GM12874 (cell line): Measurements from ENCODE around the gene SLC35A2.

ENCODE experiments used
- CTCF ChIP-seq: IDR thresholded peaks from 2 replicates; pipeline ENCODE4 v1.5.1; 2011; ENCODE audit warnings: low read depth, mild to moderate bottlenecking, control low read depth, low read length, moderate library complexity; ENCODE audit not compliant: insufficient read depth

Gene SLC35A2

DNA sequence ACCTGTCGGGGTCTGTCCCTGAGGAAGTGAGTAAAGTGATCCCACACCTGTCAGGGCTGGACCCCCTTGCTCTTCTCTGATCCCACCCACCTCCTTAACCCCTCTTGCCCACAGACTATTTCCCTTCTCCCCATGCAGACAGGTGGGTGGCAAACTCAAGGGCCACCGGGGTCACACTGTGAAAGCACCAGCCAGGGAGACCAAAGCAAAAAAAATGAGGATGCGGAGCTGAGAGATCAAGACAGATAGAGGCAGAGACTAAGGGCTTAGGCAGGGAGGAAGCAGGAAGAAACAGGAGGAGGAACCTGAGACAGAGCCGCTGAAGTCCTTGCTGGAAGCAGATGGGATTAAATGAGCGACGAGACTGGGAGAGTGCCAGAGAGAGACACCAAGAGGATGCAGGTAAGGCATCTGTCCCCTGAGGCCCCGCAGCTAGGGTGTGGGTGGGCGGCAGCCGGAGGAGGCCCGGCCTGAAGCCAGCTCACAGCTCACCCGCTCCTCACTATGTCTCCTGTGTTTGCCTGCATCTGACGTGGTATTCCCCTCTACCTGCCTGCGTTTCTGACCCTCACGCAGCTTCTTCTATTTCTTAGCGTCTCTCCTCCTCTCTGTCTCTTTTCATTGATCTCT is 21.0 kb downstream of the SLC35A2 start:
- TF ChIP-seq CTCF = no peak

DNA sequence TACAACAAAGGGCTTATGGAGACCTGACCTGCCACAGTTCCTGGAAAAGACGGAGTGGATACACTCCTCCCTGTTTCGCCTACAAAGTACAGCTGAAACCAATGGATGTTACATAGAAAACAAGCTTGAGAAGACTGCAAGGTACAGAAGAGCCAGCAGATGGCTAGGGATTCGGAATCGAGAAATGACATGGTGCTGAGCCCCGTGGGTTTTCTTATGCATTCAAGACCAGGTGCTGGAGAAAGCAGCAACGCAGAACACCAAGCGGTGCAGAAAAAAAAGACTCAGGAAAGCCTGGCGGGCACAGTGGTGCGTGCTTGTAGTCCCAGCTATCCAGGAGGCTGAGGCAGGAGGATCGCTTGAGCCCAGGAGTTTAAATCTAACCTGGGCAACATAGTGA is 27.7 kb downstream of the SLC35A2 start:
- no peak for TF ChIP-seq CTCF

GRCh38 chrX:48864210-48864609 is 47.2 kb downstream of the SLC35A2 start:
- TF ChIP-seq CTCF = no peak

GRCh38 chrX:48854898-48855297 is 56.5 kb downstream of the SLC35A2 start:
- TF ChIP-seq CTCF = no peak
